Body of pancreas (tissue), 4 donors: ENCODE data around the gene CDK14. TPM values are rescaled to one million over a fixed set of nuclear protein-coding genes. Genes with fewer than 3 reads are reported as not detected.

ENCODE experiments used
- ATAC-seq: fragments of 150-250 bp; one replicate; pipeline ENCODE4 v1.9.1; 2016
- DNase-seq, 4 donors: peaks; one replicate each; pipeline ENCODE4 v3.0.0-alpha.2; 2019
- H3K27ac ChIP-seq, 4 donors: fragments of 200-600 bp; sonication (generic); 1 replicate in 3 of 4; 2 replicates in 1 of 4; pipeline versions ENCODE4 v1.5.1 to v1.6.1; 2016 to 2019; ENCODE audit warnings: mild to moderate bottlenecking in 1 of 4, mixed read lengths in 1 of 4, moderate library complexity in 1 of 4
- H3K27me3 ChIP-seq, 2 donors: fragments of 200-600 bp; sonication (generic); one replicate each; pipeline ENCODE4 v1.6.0; 2016; ENCODE audit warnings: mild to moderate bottlenecking in 1 of 2
- H3K36me3 ChIP-seq, 2 donors: fragments of 200-600 bp; sonication (generic); replicated peaks in 1 of 2; 2 replicates each; pipeline ENCODE4 v1.5.1; 2016; ENCODE audit warnings: low read depth in 2 of 2; ENCODE audit not compliant: insufficient read depth in 1 of 2
- H3K4me1 ChIP-seq: fragments of 200-600 bp; sonication (generic); one replicate; pipeline ENCODE4 v1.6.0; 2016
- H3K4me3 ChIP-seq, 2 donors: fragments of 200-600 bp; sonication (generic); 1 replicate in 1 of 2; 2 replicates in 1 of 2; pipeline ENCODE4 v1.5.1; 2016 to 2019
- H3K9me3 ChIP-seq, 3 donors: fragments of 200-600 bp; sonication (generic); 1 replicate in 2 of 3; 2 replicates in 1 of 3; pipeline ENCODE4 v1.5.1; 2016
- CTCF ChIP-seq, 7 experiments: fragments of 450-650 bp in 4 of 7; fragments of 200-600 bp in 3 of 7; sonication (generic) in 3 of 7; IDR thresholded peaks; one replicate each; pipeline ENCODE4 v1.5.1; 2016 to 2019; ENCODE audit warnings: antibody characterized with exemption in 7 of 7
- POLR2A ChIP-seq, 3 donors: fragments of 450-650 bp; IDR thresholded peaks; one replicate each; pipeline ENCODE4 v1.6.1; 2016; ENCODE audit warnings: antibody characterized with exemption in 3 of 3, mild to moderate bottlenecking in 2 of 3
- WGBS, 2 donors: methylation state at CpG; one replicate each; pipeline ENCODE4 v1.1.5; 2017; 5-methylcytosine and 5-hydroxymethylcytosine counted together
- intact Hi-C: fragments of 100-400 bp; cut with DNase I; formaldehyde crosslinking; loops from one replicate; pipeline ENCODE4 v1.15.1; 2023
- total RNA-seq, 2 donors: library from RNA; depleted of rRNA; stranded (reverse); fragments of >200 nt; gene quantifications; one replicate each; pipeline ENCODE4 v1.1.0, GENCODE V29; 2016

Gene CDK14
- total RNA-seq, 2 donors from 2014 or later, result 21.8 to 35.6 TPM

GRCh38 chr7:90958647-90959046 lies 362.5 kb downstream of the CDK14 start:
- Histone ChIP-seq H3K36me3 (no peaks in the 10 kb centered on the region), H3K27me3 (no peaks in the 10 kb centered on the region), H3K4me3 (no peak overlapping the region), H3K27ac (no peak overlapping the region), H3K9me3 (no peaks in the 10 kb centered on the region), H3K4me1 (peaks cover 12% of the 10 kb centered on the region)
- DNase-seq, result peak in 1 of 4 donors; percentile 11
- no peak for ATAC-seq
- 89 to 100% methylated on average over 2 of the region's 2 CpGs for WGBS, 2 donors
- TF ChIP-seq POLR2A (IDR thresholded peaks at IDR 0.05) (no peak), CTCF (IDR thresholded peaks at IDR 0.05) (no peak)
- intact Hi-C loops, result no loop called here

- Histone ChIP-seq H3K9me3 (no peaks in the 10 kb centered on the region), H3K36me3 (no peaks in the 10 kb centered on the region), H3K4me3 (no peak overlapping the region), H3K4me1 (no peaks in the 10 kb centered on the region), H3K27ac (no peak overlapping the region), H3K27me3 (no peaks in the 10 kb centered on the region)
- WGBS, 2 donors, result 87 to 94% methylated on average over 1 of the region's 1 CpG
- TF ChIP-seq CTCF (IDR thresholded peaks at IDR 0.05) (no peak), POLR2A (IDR thresholded peaks at IDR 0.05) (no peak)
- DNase-seq, result no peak
- no peak for ATAC-seq
- intact Hi-C loops, result no loop called here
These were observed 365.1 kb downstream of the CDK14 start for GRCh38 chr7:90961037-90961725.

GRCh38 chr7:90965211-90965610 lies 369.1 kb downstream of the CDK14 start:
- no peak overlapping the region for H3K4me3 ChIP-seq
- ATAC-seq, result no peak
- TF ChIP-seq POLR2A (IDR thresholded peaks at IDR 0.05) (no peak), CTCF (IDR thresholded peaks at IDR 0.05) (no peak)
- H3K9me3 ChIP-seq, result no peaks in the 10 kb centered on the region
- WGBS, 2 donors, result 90 to 98% methylated on average over 2 of the region's 2 CpGs
- intact Hi-C loops, result no loop called here
- no peak overlapping the region for H3K27ac ChIP-seq
- H3K36me3 ChIP-seq, result no peaks in the 10 kb centered on the region
- H3K27me3 ChIP-seq, result no peaks in the 10 kb centered on the region
- H3K4me1 ChIP-seq, result no peaks in the 10 kb centered on the region
- no peak for DNase-seq

GRCh38 chr7:90966346-90966745 lies 370.2 kb downstream of the CDK14 start:
- 61 to 91% methylated on average over 1 of the region's 1 CpG for WGBS, 2 donors
- H3K36me3 ChIP-seq, result no peaks in the 10 kb centered on the region
- DNase-seq (no peak), ATAC-seq (no peak)
- H3K4me1 ChIP-seq, result no peaks in the 10 kb centered on the region
- no peaks in the 10 kb centered on the region for H3K9me3 ChIP-seq
- TF ChIP-seq CTCF (IDR thresholded peaks at IDR 0.05) (no peak), POLR2A (IDR thresholded peaks at IDR 0.05) (no peak)
- intact Hi-C loops, result no loop called here
- H3K4me3 ChIP-seq, result no peak overlapping the region
- H3K27me3 ChIP-seq, result no peaks in the 10 kb centered on the region
- no peak overlapping the region for H3K27ac ChIP-seq

GRCh38 chr7:90968871-90969270 lies 372.8 kb downstream of the CDK14 start:
- ATAC-seq, result no peak
- no peak for TF ChIP-seq CTCF (IDR thresholded peaks at IDR 0.05)
- TF ChIP-seq POLR2A (IDR thresholded peaks at IDR 0.05), result no peak
- no peak overlapping the region for H3K4me3 ChIP-seq
- no peaks in the 10 kb centered on the region for H3K27me3 ChIP-seq
- H3K4me1 ChIP-seq, result no peaks in the 10 kb centered on the region
- H3K27ac ChIP-seq, result no peak overlapping the region
- no peaks in the 10 kb centered on the region for H3K9me3 ChIP-seq
- intact Hi-C loops, result no loop called here
- H3K36me3 ChIP-seq, result no peaks in the 10 kb centered on the region
- no peak for DNase-seq
- WGBS, 2 donors, result 79 to 89% methylated on average over 4 of the region's 4 CpGs
